HG02642 (cell line): ENCODE results near the gene SIM2.
"Not testable (repeated sequence)": the region's sequence is repeated elsewhere in the genome, so short reads cannot be mapped to it uniquely, and the experiment has no call there.

Experiments used
- ATAC-seq: cut with Tn5 transposase; IDR thresholded peaks from one replicate; pipeline ENCODE4 v1.9.1; 2021; ENCODE audit warnings: mild to moderate bottlenecking; ENCODE audit not compliant: unreplicated experiment, poor library complexity

SIM2 gene

GRCh38 chr21:36698981-36699545, at the start of gene SIM2:
Gene SIM2, plus strand, starts transcription at chr21:36699115. Its CDS starts 632 bp downstream, at chr21:36699747.
- no peak for ATAC-seq

- ATAC-seq: no peak
These were observed 44.6 kb upstream of the SIM2 start for GRCh38 chr21:36654324-36654723.

GRCh38 chr21:36654796-36655325, 44.1 kb upstream of the SIM2 start:
- ATAC-seq: no peak

GRCh38 chr21:36656138-36656537, 42.8 kb upstream of the SIM2 start:
- ATAC-seq: no peak

GRCh38 chr21:36657290-36657689, 41.6 kb upstream of the SIM2 start:
- not testable (repeated sequence) for ATAC-seq

GRCh38 chr21:36657999-36658398, 40.9 kb upstream of the SIM2 start:
- ATAC-seq: no peak

- no peak for ATAC-seq
These were observed 40.0 kb upstream of the SIM2 start for GRCh38 chr21:36658926-36659325.

- ATAC-seq: no peak
These were observed 37.2 kb upstream of the SIM2 start for GRCh38 chr21:36661511-36662309.

- ATAC-seq: no peak
These were observed 35.7 kb upstream of the SIM2 start for GRCh38 chr21:36663033-36663855.

- ATAC-seq: no peak
These were observed 34.3 kb upstream of the SIM2 start for GRCh38 chr21:36664662-36664990.

GRCh38 chr21:36665806-36666205, 33.1 kb upstream of the SIM2 start:
- no peak for ATAC-seq

- ATAC-seq: no peak
These were observed 30.2 kb upstream of the SIM2 start for GRCh38 chr21:36668713-36669112.

GRCh38 chr21:36671836-36672235, 27.1 kb upstream of the SIM2 start:
- no peak for ATAC-seq

- ATAC-seq: not testable (repeated sequence)
These were observed 26.6 kb upstream of the SIM2 start for GRCh38 chr21:36672296-36672695.

GRCh38 chr21:36672737-36673136, 26.2 kb upstream of the SIM2 start:
- ATAC-seq: no peak

- no peak for ATAC-seq
These were observed 22.6 kb upstream of the SIM2 start for GRCh38 chr21:36676039-36676950.

- no peak for ATAC-seq
These were observed 21.5 kb upstream of the SIM2 start for GRCh38 chr21:36677443-36677842.

- no peak for ATAC-seq
These were observed 20.4 kb upstream of the SIM2 start for GRCh38 chr21:36678538-36678937.

GRCh38 chr21:36681117-36681631, 17.7 kb upstream of the SIM2 start:
- no peak for ATAC-seq
